SK-N-MC (cell line): ENCODE measurements around the gene PCIF1.

Source experiments
- EZH2 ChIP-seq: fragments of 200-600 bp; sonication (generic); IDR thresholded peaks from one replicate; pipeline ENCODE4 v1.6.1; 2017; ENCODE audit warnings: antibody characterized with exemption
- FOXP2 ChIP-seq: optimal IDR thresholded peaks from 2 replicates; pipeline ENCODE3; 2011; ENCODE audit warnings: mild to moderate bottlenecking, moderate library complexity; ENCODE audit not compliant: insufficient read depth; ENCODE audit errors: extremely low read length, control extremely low read depth
- POLR2AphosphoS5 ChIP-seq: IDR thresholded peaks from 2 replicates; pipeline ENCODE4 v1.6.1; 2012; ENCODE audit warnings: mild to moderate bottlenecking, low read depth, low read length, borderline replicate concordance

DNA sequence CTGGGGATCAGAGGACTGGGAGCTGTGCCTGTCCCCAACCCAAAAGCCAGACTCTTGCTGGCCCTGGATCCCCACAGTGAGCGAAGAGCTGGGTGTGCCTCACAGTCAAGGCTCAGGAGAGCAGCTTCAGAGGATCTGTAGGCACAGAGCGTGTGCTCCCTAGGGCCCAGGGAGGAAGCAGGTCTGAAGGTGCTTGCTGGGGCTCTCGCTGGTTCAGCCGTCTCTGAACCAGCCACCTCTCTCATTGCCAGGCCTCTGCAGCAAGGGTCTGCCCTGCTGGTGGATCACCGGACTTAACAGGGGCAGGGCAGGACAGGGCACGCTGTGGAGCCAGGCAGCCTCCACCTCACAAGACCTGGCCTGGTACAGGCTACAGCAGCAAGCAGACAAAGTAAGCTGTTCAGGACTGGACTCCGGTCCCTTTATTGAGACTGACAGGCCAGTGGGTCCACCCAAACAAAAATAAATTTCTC, 13.8 kb downstream of the PCIF1 start:
- peak; percentile 41; the same call in 1 of the 2 replicates for TF ChIP-seq POLR2AphosphoS5
- no peak for TF ChIP-seq EZH2
- TF ChIP-seq FOXP2: no peak
